ENCODE measurements around the gene MPHOSPH9.
"Not testable (repeated sequence)": the region's sequence is repeated elsewhere in the genome, so short reads cannot be mapped to it uniquely, and the experiment has no call there.

MPHOSPH9 gene

GRCh38 chr12:123260081-123260480 lies 27.1 kb upstream of the MPHOSPH9 start:
- no peaks in the 10 kb centered on the region for H3K27me3 ChIP-seq (ENCODE audit: control insufficient read depth in 1 of 2, insufficient read depth in 2 of 2, low read length in 2 of 2)
- peaks cover 12 to 79% of the 10 kb centered on the region in 2 donors for H3K36me3 ChIP-seq (ENCODE audit: control insufficient read depth in 1 of 2, insufficient read depth in 2 of 2, low read length in 2 of 2)
- no peaks in the 10 kb centered on the region for H3K4me1 ChIP-seq (ENCODE audit: control insufficient read depth in 1 of 2, insufficient read depth in 2 of 2, low read length in 2 of 2)
- no peak overlapping the region for H3K4me3 ChIP-seq (ENCODE audit: low read depth in 1 of 2, low read length in 2 of 2)
- no peak overlapping the region for H3K27ac ChIP-seq (ENCODE audit: low read depth, low read length)
- no peak overlapping the region for H3K9ac ChIP-seq (ENCODE audit: low read depth in 1 of 2, low read length in 2 of 2)
- H3K9me3 ChIP-seq (ENCODE audit: control insufficient read depth in 1 of 2, low read length in 2 of 2) = no peaks in the 10 kb centered on the region

GRCh38 chr12:123258593-123258992 lies 25.7 kb upstream of the MPHOSPH9 start:
- H3K4me1 ChIP-seq (ENCODE audit: control insufficient read depth in 1 of 2, insufficient read depth in 2 of 2, low read length in 2 of 2) = no peaks in the 10 kb centered on the region
- H3K9ac ChIP-seq (ENCODE audit: low read depth in 1 of 2, low read length in 2 of 2) = no peak overlapping the region
- no peaks in the 10 kb centered on the region for H3K27me3 ChIP-seq (ENCODE audit: control insufficient read depth in 1 of 2, insufficient read depth in 2 of 2, low read length in 2 of 2)
- H3K4me3 ChIP-seq (ENCODE audit: low read depth in 1 of 2, low read length in 2 of 2) = no peak overlapping the region
- no peak overlapping the region for H3K27ac ChIP-seq (ENCODE audit: low read depth, low read length)
- no peaks in the 10 kb centered on the region for H3K9me3 ChIP-seq (ENCODE audit: control insufficient read depth in 1 of 2, low read length in 2 of 2)
- H3K36me3 ChIP-seq (ENCODE audit: control insufficient read depth in 1 of 2, insufficient read depth in 2 of 2, low read length in 2 of 2) = peaks cover 22 to 85% of the 10 kb centered on the region in 2 donors

GRCh38 chr12:123254853-123255446 lies 22.0 kb upstream of the MPHOSPH9 start:
- no peak overlapping the region for H3K9ac ChIP-seq (ENCODE audit: low read depth in 1 of 2, low read length in 2 of 2)
- H3K9me3 ChIP-seq (ENCODE audit: control insufficient read depth in 1 of 2, low read length in 2 of 2) = no peaks in the 10 kb centered on the region
- no peaks in the 10 kb centered on the region for H3K27me3 ChIP-seq (ENCODE audit: control insufficient read depth in 1 of 2, insufficient read depth in 2 of 2, low read length in 2 of 2)
- no peak overlapping the region for H3K27ac ChIP-seq (ENCODE audit: low read depth, low read length)
- H3K4me3 ChIP-seq (ENCODE audit: low read depth in 1 of 2, low read length in 2 of 2) = no peak overlapping the region
- peaks cover 7 to 17% of the 10 kb centered on the region in 2 donors for H3K4me1 ChIP-seq (ENCODE audit: control insufficient read depth in 1 of 2, insufficient read depth in 2 of 2, low read length in 2 of 2)
- peaks cover 21 to 55% of the 10 kb centered on the region in 2 donors for H3K36me3 ChIP-seq (ENCODE audit: control insufficient read depth in 1 of 2, insufficient read depth in 2 of 2, low read length in 2 of 2)

GRCh38 chr12:123253641-123254459 lies 20.9 kb upstream of the MPHOSPH9 start:
- H3K27me3 ChIP-seq (ENCODE audit: control insufficient read depth in 1 of 2, insufficient read depth in 2 of 2, low read length in 2 of 2) = no peaks in the 10 kb centered on the region
- H3K9ac ChIP-seq (ENCODE audit: low read depth in 1 of 2, low read length in 2 of 2) = no peak overlapping the region
- no peak overlapping the region for H3K27ac ChIP-seq (ENCODE audit: low read depth, low read length)
- H3K4me3 ChIP-seq (ENCODE audit: low read depth in 1 of 2, low read length in 2 of 2) = no peak overlapping the region
- no peaks in the 10 kb centered on the region for H3K9me3 ChIP-seq (ENCODE audit: control insufficient read depth in 1 of 2, low read length in 2 of 2)
- H3K4me1 ChIP-seq (ENCODE audit: control insufficient read depth in 1 of 2, insufficient read depth in 2 of 2, low read length in 2 of 2) = peaks cover 7 to 17% of the 10 kb centered on the region in 2 donors
- peaks cover 21 to 46% of the 10 kb centered on the region in 2 donors for H3K36me3 ChIP-seq (ENCODE audit: control insufficient read depth in 1 of 2, insufficient read depth in 2 of 2, low read length in 2 of 2)

GRCh38 chr12:123252365-123252764 lies 19.4 kb upstream of the MPHOSPH9 start:
- not testable (repeated sequence) for H3K9ac ChIP-seq (ENCODE audit: low read depth in 1 of 2, low read length in 2 of 2); H3K27ac ChIP-seq (ENCODE audit: low read depth, low read length); H3K4me3 ChIP-seq (ENCODE audit: low read depth in 1 of 2, low read length in 2 of 2); H3K27me3 ChIP-seq (ENCODE audit: control insufficient read depth in 1 of 2, insufficient read depth in 2 of 2, low read length in 2 of 2); H3K9me3 ChIP-seq (ENCODE audit: control insufficient read depth in 1 of 2, low read length in 2 of 2)
- Histone ChIP-seq H3K36me3 (ENCODE audit: control insufficient read depth in 1 of 2, insufficient read depth in 2 of 2, low read length in 2 of 2) (peaks cover 15 to 36% of the 10 kb centered on the region in 2 donors), H3K4me1 (ENCODE audit: control insufficient read depth in 1 of 2, insufficient read depth in 2 of 2, low read length in 2 of 2) (peaks cover 7 to 17% of the 10 kb centered on the region in 2 donors)

GRCh38 chr12:123251403-123252076 lies 18.6 kb upstream of the MPHOSPH9 start:
- Histone ChIP-seq H3K4me1 (ENCODE audit: control insufficient read depth in 1 of 2, insufficient read depth in 2 of 2, low read length in 2 of 2) (peaks cover 7 to 17% of the 10 kb centered on the region in 2 donors), H3K27me3 (ENCODE audit: control insufficient read depth in 1 of 2, insufficient read depth in 2 of 2, low read length in 2 of 2) (no peaks in the 10 kb centered on the region), H3K9me3 (ENCODE audit: control insufficient read depth in 1 of 2, low read length in 2 of 2) (no peaks in the 10 kb centered on the region), H3K4me3 (ENCODE audit: low read depth in 1 of 2, low read length in 2 of 2) (no peak overlapping the region), H3K36me3 (ENCODE audit: control insufficient read depth in 1 of 2, insufficient read depth in 2 of 2, low read length in 2 of 2) (peaks cover 15 to 31% of the 10 kb centered on the region in 2 donors), H3K27ac (ENCODE audit: low read depth, low read length) (peak overlapping the region; percentile 82), H3K9ac (ENCODE audit: low read depth in 1 of 2, low read length in 2 of 2) (peak overlapping the region; percentile 43 to 60)

- Histone ChIP-seq H3K27me3 (ENCODE audit: control insufficient read depth in 1 of 2, insufficient read depth in 2 of 2, low read length in 2 of 2) (no peaks in the 10 kb centered on the region), H3K9me3 (ENCODE audit: control insufficient read depth in 1 of 2, low read length in 2 of 2) (no peaks in the 10 kb centered on the region), H3K36me3 (ENCODE audit: control insufficient read depth in 1 of 2, insufficient read depth in 2 of 2, low read length in 2 of 2) (peaks cover 15 to 23% of the 10 kb centered on the region in 2 donors), H3K4me1 (ENCODE audit: control insufficient read depth in 1 of 2, insufficient read depth in 2 of 2, low read length in 2 of 2) (peaks cover 7 to 17% of the 10 kb centered on the region in 2 donors), H3K27ac (ENCODE audit: low read depth, low read length) (peak overlapping the region; percentile 82), H3K4me3 (ENCODE audit: low read depth in 1 of 2, low read length in 2 of 2) (no peak overlapping the region), H3K9ac (ENCODE audit: low read depth in 1 of 2, low read length in 2 of 2) (peak overlapping the region; percentile 18 to 60)
These were observed 17.8 kb upstream of the MPHOSPH9 start for GRCh38 chr12:123250471-123251383.

- H3K4me3 ChIP-seq (ENCODE audit: low read depth in 1 of 2, low read length in 2 of 2); H3K27ac ChIP-seq (ENCODE audit: low read depth, low read length); H3K36me3 ChIP-seq (ENCODE audit: control insufficient read depth in 1 of 2, insufficient read depth in 2 of 2, low read length in 2 of 2); H3K9ac ChIP-seq (ENCODE audit: low read depth in 1 of 2, low read length in 2 of 2); H3K27me3 ChIP-seq (ENCODE audit: control insufficient read depth in 1 of 2, insufficient read depth in 2 of 2, low read length in 2 of 2); H3K9me3 ChIP-seq (ENCODE audit: control insufficient read depth in 1 of 2, low read length in 2 of 2): not testable (repeated sequence)
- peaks cover 7 to 17% of the 10 kb centered on the region in 2 donors for H3K4me1 ChIP-seq (ENCODE audit: control insufficient read depth in 1 of 2, insufficient read depth in 2 of 2, low read length in 2 of 2)
These were observed 16.2 kb upstream of the MPHOSPH9 start for GRCh38 chr12:123248996-123249741.

- not testable (repeated sequence) for H3K9ac ChIP-seq (ENCODE audit: low read depth in 1 of 2, low read length in 2 of 2); H3K36me3 ChIP-seq (ENCODE audit: control insufficient read depth in 1 of 2, insufficient read depth in 2 of 2, low read length in 2 of 2); H3K9me3 ChIP-seq (ENCODE audit: control insufficient read depth in 1 of 2, low read length in 2 of 2); H3K27ac ChIP-seq (ENCODE audit: low read depth, low read length); H3K4me3 ChIP-seq (ENCODE audit: low read depth in 1 of 2, low read length in 2 of 2); H3K27me3 ChIP-seq (ENCODE audit: control insufficient read depth in 1 of 2, insufficient read depth in 2 of 2, low read length in 2 of 2)
- H3K4me1 ChIP-seq (ENCODE audit: control insufficient read depth in 1 of 2, insufficient read depth in 2 of 2, low read length in 2 of 2) = peaks cover 7 to 17% of the 10 kb centered on the region in 2 donors
These were observed 15.2 kb upstream of the MPHOSPH9 start for GRCh38 chr12:123248129-123248528.
